ENCODE data around the gene SH3D21.

Gene SH3D21

GRCh38 chr1:36303244-36303643 lies 2.9 kb upstream of the SH3D21 start:
- FAIRE-seq (no peak), DNase-seq (ENCODE audit: insufficient read length, low spot score) (no peak)

GRCh38 chr1:36303650-36304360 lies 2.4 kb upstream of the SH3D21 start:
- no peak for DNase-seq (ENCODE audit: insufficient read length, low spot score)
- no peak for FAIRE-seq

- DNase-seq (ENCODE audit: insufficient read length, low spot score) (no peak), FAIRE-seq (no peak)
Observed at GRCh38 chr1:36304521-36304920, 1.6 kb upstream of the SH3D21 start.

- DNase-seq (ENCODE audit: insufficient read length, low spot score) (no peak), FAIRE-seq (no peak)
Observed at GRCh38 chr1:36304970-36305914, 926 bp upstream of the SH3D21 start.

GRCh38 chr1:36305915-36306209 lies 306 bp upstream of the SH3D21 start:
- no peak for FAIRE-seq

GRCh38 chr1:36306902-36307456 lies 811 bp downstream of the SH3D21 start:
- peak; percentile 96 for DNase-seq (ENCODE audit: insufficient read length, low spot score)
- FAIRE-seq = peak; percentile 94

More at GRCh38 chr1:36305915-36306209, 306 bp upstream of the SH3D21 start:
- no peak for DNase-seq (ENCODE audit: insufficient read length, low spot score)

- FAIRE-seq (no peak), DNase-seq (ENCODE audit: insufficient read length, low spot score) (no peak)
Observed at GRCh38 chr1:36307601-36308330, 1.6 kb downstream of the SH3D21 start.

GRCh38 chr1:36309397-36309796 lies 3.2 kb downstream of the SH3D21 start:
- no peak for FAIRE-seq
- DNase-seq (ENCODE audit: insufficient read length, low spot score) = no peak

GRCh38 chr1:36320291-36320761 lies 14.2 kb downstream of the SH3D21 start:
- DNase-seq (ENCODE audit: insufficient read length, low spot score) = no peak
- FAIRE-seq = no peak

GRCh38 chr1:36320767-36321118 lies 14.6 kb downstream of the SH3D21 start:
- DNase-seq (ENCODE audit: insufficient read length, low spot score) (no peak), FAIRE-seq (no peak)

- DNase-seq (ENCODE audit: insufficient read length, low spot score) = no peak
- no peak for FAIRE-seq
Observed at GRCh38 chr1:36321119-36321951, 15.2 kb downstream of the SH3D21 start.

GRCh38 chr1:36322041-36322785 lies 16.0 kb downstream of the SH3D21 start:
- DNase-seq (ENCODE audit: insufficient read length, low spot score) (no peak), FAIRE-seq (no peak)

- DNase-seq (ENCODE audit: insufficient read length, low spot score) (peak; percentile 31), FAIRE-seq (no peak)
Observed at GRCh38 chr1:36322786-36323635, 16.8 kb downstream of the SH3D21 start.

GRCh38 chr1:36323636-36324352 lies 17.6 kb downstream of the SH3D21 start, which contains the start of gene EVA1B:
Gene EVA1B (minus strand): TSS chr1:36323645. CDS start chr1:36323037, 608 bp downstream.
- peak; percentile 77 for DNase-seq (ENCODE audit: insufficient read length, low spot score)

GRCh38 chr1:36324353-36324703 lies 18.2 kb downstream of the SH3D21 start:
- no peak for FAIRE-seq
- DNase-seq (ENCODE audit: insufficient read length, low spot score) = no peak

More at GRCh38 chr1:36323636-36324352, 17.6 kb downstream of the SH3D21 start, which contains the start of gene EVA1B:
- no peak for FAIRE-seq

- FAIRE-seq = no peak
- DNase-seq (ENCODE audit: insufficient read length, low spot score) = no peak
Observed at GRCh38 chr1:36326499-36326898, 20.3 kb downstream of the SH3D21 start.

GRCh38 chr1:36327421-36328087 lies 21.4 kb downstream of the SH3D21 start:
- DNase-seq (ENCODE audit: insufficient read length, low spot score) (no peak), FAIRE-seq (peak; percentile 33)
